Stomach (tissue), 4 donors: ENCODE measurements around the gene UBTD1.

Experiments used
- POLR2A ChIP-seq, 4 donors: fragments of 450-650 bp; IDR thresholded peaks; one replicate each; pipeline ENCODE4 v1.6.1; 2016; ENCODE audit warnings: antibody characterized with exemption in 4 of 4, control low read depth in 2 of 4, mild to moderate bottlenecking in 1 of 4, moderate library complexity in 1 of 4
- POLR2AphosphoS5 ChIP-seq, 3 donors: sonication (generic); formaldehyde crosslinking; IDR thresholded peaks; one replicate each; pipeline ENCODE4 v1.6.1; 2016; ENCODE audit warnings: antibody characterized with exemption in 3 of 3
- TF ChIP-seq, protein P1 (sequence below), 7 experiments: fragments of 450-650 bp in 4 of 7; fragments of 200-600 bp in 3 of 7; sonication (generic) in 3 of 7; IDR thresholded peaks; one replicate each; pipeline ENCODE4 v1.5.1; 2016 to 2019; ENCODE audit warnings: antibody characterized with exemption in 7 of 7, control low read depth in 2 of 7, mild to moderate bottlenecking in 1 of 7

DNA sequence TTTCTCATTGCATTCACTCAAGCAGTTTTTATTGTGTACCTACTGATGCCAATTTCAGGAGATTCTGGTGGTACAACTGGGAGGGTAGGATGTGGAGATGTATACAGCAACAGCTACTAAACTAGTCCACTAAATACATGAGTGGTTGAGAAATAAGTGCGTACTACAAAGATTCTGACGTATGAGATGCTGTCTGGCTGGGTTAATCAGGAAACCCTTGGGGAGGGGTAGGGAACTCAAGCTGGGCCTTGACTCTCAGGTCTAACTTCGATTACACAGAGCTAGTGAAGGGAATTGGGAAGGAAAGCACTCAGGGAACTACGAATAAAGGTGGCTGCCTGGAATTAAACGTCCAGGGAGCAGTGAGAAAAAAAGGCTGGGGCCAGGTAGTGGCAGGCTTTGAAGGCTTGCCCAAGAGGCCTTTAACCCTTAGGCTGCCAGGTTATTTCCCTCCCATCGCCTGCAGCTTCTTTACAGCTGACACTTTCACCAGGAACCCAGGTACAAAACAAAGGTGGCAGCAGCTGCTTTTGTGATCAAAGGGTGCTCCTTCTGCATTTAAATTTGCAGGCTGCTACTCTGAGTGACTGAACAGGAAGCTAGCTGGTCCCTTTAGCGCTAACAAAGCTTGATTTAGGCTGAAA lies 3.7 kb upstream of the UBTD1 start:
- TF ChIP-seq, protein P1, sequence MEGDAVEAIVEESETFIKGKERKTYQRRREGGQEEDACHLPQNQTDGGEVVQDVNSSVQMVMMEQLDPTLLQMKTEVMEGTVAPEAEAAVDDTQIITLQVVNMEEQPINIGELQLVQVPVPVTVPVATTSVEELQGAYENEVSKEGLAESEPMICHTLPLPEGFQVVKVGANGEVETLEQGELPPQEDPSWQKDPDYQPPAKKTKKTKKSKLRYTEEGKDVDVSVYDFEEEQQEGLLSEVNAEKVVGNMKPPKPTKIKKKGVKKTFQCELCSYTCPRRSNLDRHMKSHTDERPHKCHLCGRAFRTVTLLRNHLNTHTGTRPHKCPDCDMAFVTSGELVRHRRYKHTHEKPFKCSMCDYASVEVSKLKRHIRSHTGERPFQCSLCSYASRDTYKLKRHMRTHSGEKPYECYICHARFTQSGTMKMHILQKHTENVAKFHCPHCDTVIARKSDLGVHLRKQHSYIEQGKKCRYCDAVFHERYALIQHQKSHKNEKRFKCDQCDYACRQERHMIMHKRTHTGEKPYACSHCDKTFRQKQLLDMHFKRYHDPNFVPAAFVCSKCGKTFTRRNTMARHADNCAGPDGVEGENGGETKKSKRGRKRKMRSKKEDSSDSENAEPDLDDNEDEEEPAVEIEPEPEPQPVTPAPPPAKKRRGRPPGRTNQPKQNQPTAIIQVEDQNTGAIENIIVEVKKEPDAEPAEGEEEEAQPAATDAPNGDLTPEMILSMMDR (IDR thresholded peaks at IDR 0.05), result no peak
- no peak for TF ChIP-seq POLR2AphosphoS5 (IDR thresholded peaks at IDR 0.05)
- no peak for TF ChIP-seq POLR2A (IDR thresholded peaks at IDR 0.05)
